ENCODE measurements around the gene ANKS4B. TPM values are rescaled to one million over a fixed set of nuclear protein-coding genes. Genes with fewer than 3 reads are reported as not detected.

Gene ANKS4B
- total and polyA plus RNA-seq, 2 donors (not counting 3 experiments of a cell fraction or from before 2014, with no cell fraction given), result not detected

DNA sequence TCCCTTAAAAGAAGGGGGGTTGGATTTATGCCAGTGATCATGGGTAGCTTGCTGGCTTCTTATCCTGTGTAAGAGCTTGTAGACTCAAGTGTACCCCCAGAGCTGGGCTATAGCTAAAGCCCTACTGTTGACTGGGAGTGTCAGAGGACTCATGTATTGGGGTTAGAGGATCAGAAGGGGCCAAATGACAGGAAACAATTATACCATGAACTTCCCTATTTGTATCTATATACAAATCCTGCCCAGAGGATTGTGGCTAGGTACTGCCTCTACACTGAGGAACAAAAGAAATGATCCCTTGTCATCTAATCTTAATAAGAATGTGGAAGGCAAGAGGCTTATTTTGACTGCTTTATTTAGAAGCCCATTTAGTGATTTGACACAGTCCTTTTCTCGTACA, 36.4 kb upstream of the ANKS4B start:
- intact Hi-C loops (cut with micrococcal nuclease), result no loop called here
- no peak for FAIRE-seq

More for the DNA sequence above, 36.4 kb upstream of the ANKS4B start:
- DNase-seq (ENCODE audit: low read depth, low spot score), result no peak
- ChIA-PET CTCF (interaction anchor here (1.2 kb wide), 1 partner anchor 12 kb away, joined by 3 read pairs; no protein-coding TSS in a partner anchor), POLR2A (no interaction called here)
- BruUV-seq (replicated peaks), result no TSS peak
- H2AFZ ChIP-seq (ENCODE audit: low read depth, low read length), result no peak overlapping the region
- no peak overlapping the region for H3K4me2 ChIP-seq (ENCODE audit: insufficient read depth, low read length)
- dilution Hi-C loops (cut with MboI; ENCODE audit: extremely low pct_ligation_motif_present, low sequenced_read_pairs), result no loop called here
- TF ChIP-seq POLR2A (IDR thresholded peaks at IDR 0.05; ENCODE audit: low read depth, low read length) (no peak), MYC (IDR thresholded peaks at IDR 0.05; ENCODE audit: low read depth, low read length) (no peak), JUN (IDR thresholded peaks at IDR 0.05; ENCODE audit: borderline replicate concordance, insufficient read depth, insufficient read length, low read depth) (no peak), GATA2 (IDR thresholded peaks at IDR 0.05; ENCODE audit: insufficient read depth, insufficient read length, low read depth, low read length) (no peak), POLR2AphosphoS5 (IDR thresholded peaks at IDR 0.05; ENCODE audit: insufficient read depth, low read depth, low read length) (no peak), EZH2 (IDR thresholded peaks at IDR 0.05; ENCODE audit: borderline replicate concordance, low read depth, low read length, severe bottlenecking) (no peak)
- TF ChIP-seq, protein P1, sequence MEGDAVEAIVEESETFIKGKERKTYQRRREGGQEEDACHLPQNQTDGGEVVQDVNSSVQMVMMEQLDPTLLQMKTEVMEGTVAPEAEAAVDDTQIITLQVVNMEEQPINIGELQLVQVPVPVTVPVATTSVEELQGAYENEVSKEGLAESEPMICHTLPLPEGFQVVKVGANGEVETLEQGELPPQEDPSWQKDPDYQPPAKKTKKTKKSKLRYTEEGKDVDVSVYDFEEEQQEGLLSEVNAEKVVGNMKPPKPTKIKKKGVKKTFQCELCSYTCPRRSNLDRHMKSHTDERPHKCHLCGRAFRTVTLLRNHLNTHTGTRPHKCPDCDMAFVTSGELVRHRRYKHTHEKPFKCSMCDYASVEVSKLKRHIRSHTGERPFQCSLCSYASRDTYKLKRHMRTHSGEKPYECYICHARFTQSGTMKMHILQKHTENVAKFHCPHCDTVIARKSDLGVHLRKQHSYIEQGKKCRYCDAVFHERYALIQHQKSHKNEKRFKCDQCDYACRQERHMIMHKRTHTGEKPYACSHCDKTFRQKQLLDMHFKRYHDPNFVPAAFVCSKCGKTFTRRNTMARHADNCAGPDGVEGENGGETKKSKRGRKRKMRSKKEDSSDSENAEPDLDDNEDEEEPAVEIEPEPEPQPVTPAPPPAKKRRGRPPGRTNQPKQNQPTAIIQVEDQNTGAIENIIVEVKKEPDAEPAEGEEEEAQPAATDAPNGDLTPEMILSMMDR (IDR thresholded peaks at IDR 0.05; ENCODE audit: extremely low read depth in 1 of 2, insufficient read depth in 1 of 2, low read depth in 1 of 2, low read length in 2 of 2), result no peak
- TF ChIP-seq, protein P2, sequence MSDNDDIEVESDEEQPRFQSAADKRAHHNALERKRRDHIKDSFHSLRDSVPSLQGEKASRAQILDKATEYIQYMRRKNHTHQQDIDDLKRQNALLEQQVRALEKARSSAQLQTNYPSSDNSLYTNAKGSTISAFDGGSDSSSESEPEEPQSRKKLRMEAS (IDR thresholded peaks at IDR 0.05; ENCODE audit: insufficient read depth, insufficient read length), result no peak
- no peaks in the 10 kb centered on the region for H3K9me1 ChIP-seq (replicated peaks; ENCODE audit: control insufficient read depth, extremely low read depth, insufficient read depth, low read length)
- no peak overlapping the region for H3K27ac ChIP-seq (ENCODE audit: insufficient read depth, low read depth, low read length)
- H3K4me1 ChIP-seq (ENCODE audit: control insufficient read depth, extremely low read depth, insufficient read depth, low read length), result no peaks in the 10 kb centered on the region
- no peak overlapping the region for H3K9ac ChIP-seq (replicated peaks; ENCODE audit: extremely low read depth, insufficient read depth, low read length)
- no peak overlapping the region for H3K4me3 ChIP-seq (replicated peaks in 1 of 3; ENCODE audit: insufficient read depth in 1 of 3, low read depth in 1 of 3, low read length in 3 of 3)
- no peaks in the 10 kb centered on the region for H4K20me1 ChIP-seq (replicated peaks; ENCODE audit: control insufficient read depth, extremely low read depth, insufficient read depth, low read length)
- no peaks in the 10 kb centered on the region for H3K36me3 ChIP-seq (ENCODE audit: control insufficient read depth in 2 of 2, extremely low read depth in 1 of 2, insufficient read depth in 2 of 2, low read length in 2 of 2)
- H3K79me2 ChIP-seq (ENCODE audit: control insufficient read depth, insufficient read depth, low read length), result no peaks in the 10 kb centered on the region
- no peaks in the 10 kb centered on the region for H3K9me3 ChIP-seq (replicated peaks; ENCODE audit: control insufficient read depth, insufficient read depth, low read length)
- peaks cover 7% of the 10 kb centered on the region in 2 experiments for H3K27me3 ChIP-seq (ENCODE audit: control insufficient read depth in 2 of 2, insufficient read depth in 2 of 2, low read length in 2 of 2)

Data from endothelial cell of umbilical vein (primary cell).